ENCODE data around the gene FOXK2.
"Not testable (repeated sequence)": the region's sequence is repeated elsewhere in the genome, so short reads cannot be mapped to it uniquely, and the experiment has no call there.

FOXK2 gene

GRCh38 chr17:82536512-82537201 is 17.1 kb downstream of the FOXK2 start:
- no peak for DNase-seq

GRCh38 chr17:82537228-82537627 is 17.7 kb downstream of the FOXK2 start:
- DNase-seq: not testable (repeated sequence)

DNA sequence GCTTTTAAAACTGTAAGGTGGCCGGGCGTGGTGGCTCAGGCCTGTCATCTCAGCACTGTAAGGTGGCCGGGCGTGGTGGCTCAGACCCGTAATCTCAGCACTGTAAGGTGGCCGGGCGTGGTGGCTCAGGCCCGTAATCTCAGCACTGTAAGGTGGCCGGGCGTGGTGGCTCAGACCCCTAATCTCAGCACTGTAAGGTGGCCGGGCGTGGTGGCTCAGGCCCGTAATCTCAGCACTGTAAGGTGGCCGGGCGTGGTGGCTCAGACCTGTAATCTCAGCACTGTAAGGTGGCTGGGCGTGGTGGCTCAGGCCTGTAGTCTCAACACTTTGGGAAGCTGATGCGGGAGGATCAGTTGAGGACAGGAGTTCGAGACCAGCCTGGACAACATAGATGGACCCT is 19.5 kb downstream of the FOXK2 start:
- not testable (repeated sequence) for DNase-seq

DNA sequence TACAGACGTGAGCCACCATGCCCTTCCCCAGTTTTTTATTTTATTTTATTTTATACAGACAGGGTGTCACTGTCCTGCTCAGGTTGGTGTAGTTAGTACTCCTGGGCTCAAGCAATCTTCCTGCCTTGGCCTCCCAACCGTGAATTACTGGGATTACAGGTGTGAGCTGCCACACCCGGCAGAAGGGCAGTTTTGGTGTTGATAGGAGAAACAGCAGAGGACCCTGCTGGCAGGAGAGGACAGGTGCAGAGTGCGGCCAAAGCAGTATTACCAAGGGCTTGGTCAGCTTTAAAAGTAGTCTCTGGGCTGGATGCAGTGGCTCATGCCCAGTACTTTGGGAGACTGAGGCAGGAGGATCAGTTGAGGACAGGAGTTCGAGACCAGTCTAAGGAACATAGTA is 22.9 kb downstream of the FOXK2 start:
- DNase-seq: no peak

DNA sequence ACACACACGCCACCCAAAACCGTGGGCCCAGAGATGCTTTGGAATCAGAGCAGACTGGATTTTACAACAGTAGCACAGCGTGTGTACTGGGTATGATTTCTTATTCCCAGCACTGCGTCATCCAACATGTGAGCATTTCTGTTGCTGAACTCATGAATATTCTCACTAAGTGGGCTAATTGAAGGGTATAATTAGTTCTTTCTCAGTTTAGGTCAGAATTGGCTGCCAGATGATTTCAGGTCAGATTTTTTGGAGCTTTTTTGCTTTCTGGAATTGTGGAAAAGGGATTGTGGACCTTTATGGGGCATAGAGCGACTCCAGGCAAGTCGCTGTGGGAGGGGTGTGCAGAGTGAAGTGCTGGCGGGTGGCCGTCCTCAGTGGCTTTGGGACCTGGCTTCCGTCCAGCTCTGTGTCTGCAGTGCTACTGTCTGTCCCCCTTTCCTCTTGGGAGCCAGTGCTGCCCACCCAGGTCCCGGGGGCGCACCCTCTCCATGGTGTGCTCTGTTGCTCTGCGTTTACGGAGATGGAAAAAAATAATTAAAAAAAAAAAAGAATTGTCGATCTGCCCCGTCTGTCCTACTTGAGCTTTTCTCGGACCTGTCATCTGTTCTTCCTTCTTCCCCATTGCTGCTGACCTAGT is 25.0 kb downstream of the FOXK2 start:
- no peak for DNase-seq

GRCh38 chr17:82545071-82545462 is 25.5 kb downstream of the FOXK2 start:
- no peak for DNase-seq

DNA sequence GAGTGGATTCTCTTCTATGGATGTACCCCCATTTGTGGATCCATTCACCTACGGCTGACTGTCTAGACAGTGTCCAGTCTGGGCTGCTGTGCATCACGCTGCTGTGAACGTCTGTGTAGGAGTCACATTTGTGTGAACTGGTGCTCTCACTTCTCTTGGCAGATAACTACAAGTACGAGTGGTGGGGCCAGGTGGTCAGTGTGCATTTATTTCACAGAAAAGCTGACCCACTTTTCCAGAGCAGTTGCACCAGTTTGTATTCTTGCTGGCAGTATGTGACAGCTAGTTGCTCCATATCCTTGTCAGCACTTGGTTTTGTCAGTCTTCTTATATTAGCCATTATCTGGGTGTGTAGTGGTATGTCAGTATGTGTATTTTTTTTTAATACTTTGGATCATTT is 28.4 kb downstream of the FOXK2 start:
- no peak for DNase-seq

- no peak for DNase-seq
These were observed 29.3 kb downstream of the FOXK2 start for GRCh38 chr17:82548681-82549303.

- DNase-seq: peak; percentile 67
These were observed 32.4 kb downstream of the FOXK2 start for GRCh38 chr17:82551779-82552457.

DNA sequence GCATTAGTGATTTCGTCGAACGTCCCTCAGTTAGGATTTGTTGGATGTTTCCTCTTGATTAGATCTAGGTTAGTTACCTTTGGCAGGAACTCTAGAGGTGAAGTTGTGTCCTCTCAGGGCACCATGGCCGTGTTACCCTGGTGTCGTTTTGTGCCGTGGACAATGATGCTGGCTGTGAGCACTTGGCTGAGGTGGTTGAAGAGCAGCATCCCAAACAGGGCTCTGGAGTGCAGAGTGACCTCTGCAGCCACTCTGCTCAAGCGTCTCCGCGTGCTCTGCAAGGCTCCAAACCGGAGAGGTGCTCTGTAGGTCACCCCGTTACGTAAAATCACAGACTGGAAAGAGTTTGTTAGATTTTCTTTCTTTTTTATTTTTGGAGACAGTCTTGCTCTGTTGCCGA is 33.0 kb downstream of the FOXK2 start:
- DNase-seq: no peak

DNA sequence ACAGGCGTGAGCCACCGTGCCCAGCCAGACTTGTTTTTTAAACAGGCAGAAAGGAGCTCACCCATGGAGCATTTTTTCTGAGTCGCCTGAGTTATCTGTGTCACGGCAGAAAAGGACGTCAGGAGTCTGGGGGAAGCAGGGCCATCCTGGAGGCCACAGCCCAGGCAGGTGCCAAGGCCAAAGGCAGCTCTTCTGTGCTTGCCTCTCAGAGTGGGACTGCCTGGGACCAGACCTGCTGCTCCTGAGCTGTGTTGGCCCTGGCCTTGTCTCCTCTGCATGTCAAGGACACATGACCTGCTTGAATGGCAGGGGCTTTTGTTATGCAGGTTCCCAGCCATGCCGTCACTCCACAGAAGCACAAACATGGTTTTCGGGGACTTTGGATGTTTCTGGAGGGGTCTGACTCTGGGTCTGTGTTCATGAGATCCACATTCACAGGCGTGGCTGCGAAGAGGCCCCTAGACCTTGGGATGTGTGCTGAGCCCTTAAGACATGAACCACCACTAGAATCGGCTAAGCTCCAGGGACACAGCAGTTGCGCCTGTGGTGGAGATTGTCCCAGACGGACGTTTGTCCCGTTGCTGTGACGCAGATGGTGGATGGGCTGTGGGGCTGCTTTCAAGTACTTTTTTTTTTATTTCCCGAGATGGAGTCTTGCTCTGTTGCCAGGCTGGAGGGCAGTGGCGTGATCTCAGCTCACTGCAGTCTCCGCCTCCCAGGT is 33.8 kb downstream of the FOXK2 start:
- no peak for DNase-seq

DNA sequence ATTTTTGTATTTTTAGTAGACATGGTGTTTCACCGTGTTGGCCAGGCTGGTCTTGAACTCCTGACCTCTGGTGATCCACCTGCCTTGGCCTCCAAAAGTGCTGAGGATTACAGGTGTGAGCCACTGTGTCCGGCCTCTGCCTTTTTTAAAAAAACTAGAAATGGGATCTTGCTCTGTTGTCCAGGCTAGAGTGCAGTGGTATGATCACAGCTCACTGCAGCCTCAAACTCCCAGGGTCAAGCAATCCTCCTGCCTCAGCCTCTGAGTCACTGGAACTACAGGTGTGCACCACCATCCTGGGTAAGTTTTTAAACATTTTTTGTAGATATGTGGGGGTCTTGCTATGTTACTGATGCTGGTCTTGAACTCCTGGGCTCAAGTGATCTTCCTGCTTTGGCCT is 38.0 kb downstream of the FOXK2 start:
- not testable (repeated sequence) for DNase-seq

DNA sequence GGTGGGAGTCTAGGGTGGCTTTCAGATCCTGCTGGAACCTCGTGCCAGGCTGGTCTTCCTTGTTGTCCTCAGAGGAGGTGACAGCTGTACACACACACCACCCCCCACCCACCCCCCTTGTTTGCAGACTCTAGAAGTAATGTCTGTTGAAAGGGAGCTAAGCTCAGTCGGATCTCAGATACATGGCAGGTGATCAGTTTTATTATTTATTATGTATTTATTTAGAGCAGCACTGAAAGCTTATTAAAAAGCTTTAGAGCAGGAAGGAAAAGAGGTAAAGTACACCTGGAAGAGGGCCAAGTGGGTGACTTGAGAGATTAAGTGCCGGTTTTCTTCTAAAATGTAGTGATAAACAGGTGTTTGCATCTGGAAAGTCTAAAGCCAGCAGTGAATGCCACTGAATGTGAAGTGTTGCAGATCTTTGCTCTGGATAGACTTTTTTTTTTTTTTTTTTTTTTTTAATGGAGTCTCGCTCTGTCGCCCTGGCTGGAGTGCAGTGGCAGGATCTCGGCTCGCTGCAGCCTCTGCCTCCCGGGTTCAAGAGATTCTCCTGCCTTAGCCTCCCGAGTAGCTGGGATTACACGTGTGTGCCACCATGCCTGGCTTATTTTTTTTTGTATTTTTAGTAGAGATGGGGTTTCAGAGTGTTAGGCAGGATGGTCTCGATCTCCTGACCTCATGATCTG is 40.2 kb downstream of the FOXK2 start:
- no peak for DNase-seq

GRCh38 chr17:82560252-82560642 is 40.7 kb downstream of the FOXK2 start:
- DNase-seq: no peak

GRCh38 chr17:82560802-82561428 is 41.4 kb downstream of the FOXK2 start:
- DNase-seq: no peak

- no peak for DNase-seq
These were observed 42.0 kb downstream of the FOXK2 start for GRCh38 chr17:82561429-82562035.

GRCh38 chr17:82562718-82563220 is 43.2 kb downstream of the FOXK2 start:
- not testable (repeated sequence) for DNase-seq

GRCh38 chr17:82563318-82563717 is 43.8 kb downstream of the FOXK2 start:
- DNase-seq: no peak

DNA sequence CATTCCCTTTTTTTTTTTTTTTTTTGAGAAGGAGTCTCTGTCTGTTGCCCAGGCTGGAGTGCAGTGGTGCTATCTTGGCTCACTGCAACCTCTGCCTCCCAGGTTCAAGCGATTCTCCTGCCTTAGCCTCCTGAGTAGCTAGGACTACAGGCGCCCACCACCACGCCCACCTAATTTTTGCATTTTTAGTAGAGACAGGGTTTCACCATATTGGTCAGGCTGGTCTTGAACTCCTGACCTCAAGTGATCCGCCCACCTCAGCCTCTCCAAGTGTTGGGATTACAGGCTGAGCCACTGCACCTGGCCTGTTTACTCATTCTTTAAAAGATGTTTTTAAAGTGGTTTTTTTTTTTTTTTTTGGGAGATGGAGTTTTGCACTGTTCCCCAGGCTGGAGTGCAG is 44.2 kb downstream of the FOXK2 start:
- DNase-seq: not testable (repeated sequence)

DNA sequence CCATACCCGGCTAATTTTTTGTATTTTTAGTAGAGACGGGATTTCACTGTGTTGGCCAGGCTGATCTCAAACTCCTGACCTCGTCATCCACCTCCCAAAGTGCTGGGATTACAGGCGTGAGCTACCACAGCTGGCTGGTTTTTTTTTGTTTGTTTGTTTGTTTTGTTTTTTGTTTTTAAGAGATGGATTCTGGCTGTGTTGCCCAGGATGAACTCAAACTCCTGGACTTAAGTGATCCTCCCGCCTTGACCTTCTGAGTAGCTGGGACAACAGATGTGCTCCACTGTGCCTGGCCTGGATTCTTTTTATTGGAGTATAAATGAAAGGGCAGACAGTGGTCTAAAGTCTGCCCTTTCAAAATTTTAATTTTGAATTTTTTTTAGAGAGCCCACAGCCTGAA is 44.7 kb downstream of the FOXK2 start:
- DNase-seq: no peak

- DNase-seq: no peak
These were observed 46.0 kb downstream of the FOXK2 start for GRCh38 chr17:82565551-82565950.

Data from OCI-M1 (cell line).